A673 (cell line): ENCODE measurements around the gene GRIA1. TPM values are rescaled to one million over a fixed set of nuclear protein-coding genes. Genes with fewer than 3 reads are reported as not detected.

Experiments
- BruUV-seq: library from RNA; stranded (reverse); fragments of 400-500 nt; replicated peaks from 2 replicates; lab custom pipeline; 2021; lab: Mats Ljungman, UMichigan
- CTCF ChIA-PET: fragments of 300-600 bp; sonication (Branson Sonifier 250); formaldehyde crosslinking; loops from one replicate; lab custom pipeline; 2022; ENCODE audit warnings: antibody characterized with exemption; lab: Charles Lee
- POLR2A ChIA-PET: fragments of 300-600 bp; sonication (Branson Sonifier 250); formaldehyde crosslinking; loops from one replicate; lab custom pipeline; 2022; ENCODE audit warnings: antibody characterized with exemption; ENCODE audit not compliant: low non-redundant PET; lab: Charles Lee
- DNase-seq: peaks from one replicate; pipeline ENCODE4 v3.0.0-alpha.2; 2015; ENCODE audit warnings: low spot score
- H3K27ac ChIP-seq: fragments of 200-600 bp; sonication (generic); 2 replicates; pipeline ENCODE4 v1.5.1; 2016; ENCODE audit warnings: mixed run types, low read depth, mild to moderate bottlenecking, mixed read lengths, antibody characterized with exemption, low read length; ENCODE audit not compliant: poor library complexity, severe bottlenecking
- H3K27me3 ChIP-seq: fragments of 200-600 bp; sonication (generic); replicated peaks from 2 replicates; pipeline ENCODE4 v1.6.1; 2017; ENCODE audit warnings: mixed run types, low read depth, mild to moderate bottlenecking, mixed read lengths, antibody characterized with exemption, low read length; ENCODE audit not compliant: insufficient read depth, poor library complexity
- H3K36me3 ChIP-seq: fragments of 200-600 bp; sonication (generic); 2 replicates; pipeline ENCODE4 v1.6.1; 2016; ENCODE audit warnings: mixed run types, mild to moderate bottlenecking, mixed read lengths, antibody characterized with exemption, low read length; ENCODE audit not compliant: insufficient read depth, poor library complexity, severe bottlenecking
- H3K4me1 ChIP-seq: fragments of 200-600 bp; sonication (generic); 2 replicates; pipeline ENCODE4 v1.6.1; 2017; ENCODE audit warnings: mixed run types, mild to moderate bottlenecking, mixed read lengths, antibody characterized with exemption, low read length; ENCODE audit not compliant: insufficient read depth, poor library complexity, severe bottlenecking
- H3K4me3 ChIP-seq: fragments of 200-600 bp; sonication (generic); 2 replicates; pipeline ENCODE4 v1.5.1; 2016; ENCODE audit warnings: low read depth, mixed run types, mild to moderate bottlenecking, mixed read lengths, low read length; ENCODE audit not compliant: poor library complexity, severe bottlenecking
- H3K9me3 ChIP-seq: fragments of 200-600 bp; sonication (generic); 2 replicates; pipeline ENCODE4 v1.6.1; 2016; ENCODE audit warnings: mixed run types, low read depth, mild to moderate bottlenecking, mixed read lengths, antibody characterized with exemption, low read length; ENCODE audit not compliant: poor library complexity, severe bottlenecking
- CTCF ChIP-seq: fragments of 300-800, 200-600 bp; sonication (generic); conservative IDR thresholded peaks from 2 replicates; pipeline ENCODE4 v1.5.1; 2017; ENCODE audit warnings: low read depth, mild to moderate bottlenecking, antibody characterized with exemption, low read length, moderate library complexity, mixed read lengths
- EZH2 ChIP-seq: fragments of 200-600 bp; sonication (generic); IDR thresholded peaks from 2 replicates; pipeline ENCODE4 v1.6.1; 2017; ENCODE audit warnings: borderline replicate concordance, low read depth, mild to moderate bottlenecking, mixed read lengths, antibody characterized with exemption, low read length; ENCODE audit not compliant: poor library complexity, severe bottlenecking
- intact Hi-C: fragments of 100-400 bp; cut with micrococcal nuclease; formaldehyde crosslinking; loops from one replicate; pipeline ENCODE4 v1.10.0; 2022; ENCODE audit not compliant: unreplicated experiment
- total RNA-seq: library from RNA; stranded (reverse); gene quantifications from 2 replicates; pipeline ENCODE4 v1.2.3, GENCODE V29; 2021

GRIA1 gene
- total RNA-seq, 1 experiment from 2014 or later, result 0.69 TPM

- no peak for TF ChIP-seq EZH2
- TF ChIP-seq CTCF, result no peak
- CTCF ChIA-PET, result no interaction called here
- H3K36me3 ChIP-seq, result no peaks in the 10 kb centered on the region
- no peak for DNase-seq
- intact Hi-C loops, result no loop called here
- POLR2A ChIA-PET, result no interaction called here
- H3K4me3 ChIP-seq, result no peak overlapping the region
- H3K27ac ChIP-seq, result no peak overlapping the region
- BruUV-seq, result no TSS peak
- no peaks in the 10 kb centered on the region for H3K27me3 ChIP-seq
- no peaks in the 10 kb centered on the region for H3K9me3 ChIP-seq
- no peaks in the 10 kb centered on the region for H3K4me1 ChIP-seq
Measured at GRCh38 chr5:153793699-153794098, 303.2 kb downstream of the GRIA1 start.

GRCh38 chr5:153794327-153794726, 303.9 kb downstream of the GRIA1 start:
- no peaks in the 10 kb centered on the region for H3K27me3 ChIP-seq
- intact Hi-C loops, result no loop called here

GRCh38 chr5:153796527-153796926, 306.1 kb downstream of the GRIA1 start:
- Histone ChIP-seq H3K9me3 (no peaks in the 10 kb centered on the region), H3K4me3 (no peak overlapping the region), H3K27me3 (no peaks in the 10 kb centered on the region), H3K4me1 (no peaks in the 10 kb centered on the region), H3K36me3 (no peaks in the 10 kb centered on the region), H3K27ac (no peak overlapping the region)
- TF ChIP-seq EZH2 (no peak), CTCF (no peak)
- no peak for DNase-seq
- ChIA-PET POLR2A (no interaction called here), CTCF (no interaction called here)
- BruUV-seq, result no TSS peak
- intact Hi-C loops, result no loop called here

More at GRCh38 chr5:153794327-153794726, 303.9 kb downstream of the GRIA1 start:
- DNase-seq, result no peak
- Histone ChIP-seq H3K4me3 (no peak overlapping the region), H3K36me3 (no peaks in the 10 kb centered on the region), H3K4me1 (no peaks in the 10 kb centered on the region), H3K9me3 (no peaks in the 10 kb centered on the region), H3K27ac (no peak overlapping the region)
- POLR2A ChIA-PET, result no interaction called here
- TF ChIP-seq CTCF (no peak), EZH2 (no peak)
- no TSS peak for BruUV-seq
- CTCF ChIA-PET, result no interaction called here
